Measurements from ENCODE around the gene PBX2.

GRCh38 chr6:32215617-32216016 is 25.6 kb upstream of the PBX2 start:
- no peak for TF ChIP-seq CHD1 (IDR thresholded peaks at IDR 0.05; ENCODE audit: low read depth, low read length)
- TF ChIP-seq CTCF (conservative IDR thresholded peaks at IDR 0.05; ENCODE audit: low read depth, low read length), result no peak
- no peak for TF ChIP-seq RCOR1 (IDR thresholded peaks at IDR 0.05; ENCODE audit: insufficient replicate concordance, low read length)
- no peak for TF ChIP-seq NFE2L2 (IDR thresholded peaks at IDR 0.05; ENCODE audit: low read depth, low read length)
- no peak for TF ChIP-seq RAD21 (IDR thresholded peaks at IDR 0.05; ENCODE audit: low read length)
- TF ChIP-seq CEBPB (IDR thresholded peaks at IDR 0.05; ENCODE audit: low read depth, low read length), result no peak
- TF ChIP-seq RFX5 (IDR thresholded peaks at IDR 0.05; ENCODE audit: low read depth, low read length), result no peak
- no peak for TF ChIP-seq POLR2A (IDR thresholded peaks at IDR 0.05; ENCODE audit: low read depth, low read length)
- no peak for TF ChIP-seq USF2 (IDR thresholded peaks at IDR 0.05; ENCODE audit: low read depth, low read length)
